Large intestine (tissue), 3 donors: Measurements from ENCODE around the gene RASSF7. TPM values are rescaled to one million over a fixed set of nuclear protein-coding genes. Genes with fewer than 3 reads are reported as not detected.
"Not testable (repeated sequence)": the region's sequence is repeated elsewhere in the genome, so short reads cannot be mapped to it uniquely, and the experiment has no call there.

Experiments used
- DNase-seq, 2 donors: peaks; one replicate each; pipeline versions ENCODE4 v3.0.0 to v3.0.0-alpha.2; 2013
- H3K27ac ChIP-seq: one replicate; pipeline ENCODE4 v1.5.1; 2013; ENCODE audit warnings: low read length
- H3K27me3 ChIP-seq: 2 replicates; pipeline ENCODE4 v1.6.1; 2013; ENCODE audit warnings: low read length; ENCODE audit not compliant: control insufficient read depth, insufficient read depth
- H3K36me3 ChIP-seq: 2 replicates; pipeline ENCODE4 v1.6.1; 2013; ENCODE audit warnings: low read length; ENCODE audit not compliant: control insufficient read depth, insufficient read depth
- H3K4me1 ChIP-seq: one replicate; pipeline ENCODE4 v1.6.1; 2013; ENCODE audit warnings: low read length; ENCODE audit not compliant: control insufficient read depth, insufficient read depth
- H3K4me3 ChIP-seq: one replicate; pipeline ENCODE4 v1.5.1; 2013; ENCODE audit warnings: low read length
- H3K9me3 ChIP-seq: one replicate; pipeline ENCODE4 v1.6.1; 2013; ENCODE audit warnings: mild to moderate bottlenecking, low read depth, low read length, moderate library complexity; ENCODE audit not compliant: control insufficient read depth
- WGBS: methylation state at CpG from one replicate; pipeline ENCODE4 v1.1.5; 2013; ENCODE audit warnings: low lambda C conversion rate; ENCODE audit not compliant: insufficient coverage; 5-methylcytosine and 5-hydroxymethylcytosine counted together
- polyA plus RNA-seq: library from polyadenylated mRNA; unstranded; fragments of 120-200 nt; gene quantifications from one replicate; pipeline ENCODE4 v1.2.1, GENCODE V29; 2013

Gene RASSF7
- polyA plus RNA-seq, 1 donor, result 45.4 TPM

DNA sequence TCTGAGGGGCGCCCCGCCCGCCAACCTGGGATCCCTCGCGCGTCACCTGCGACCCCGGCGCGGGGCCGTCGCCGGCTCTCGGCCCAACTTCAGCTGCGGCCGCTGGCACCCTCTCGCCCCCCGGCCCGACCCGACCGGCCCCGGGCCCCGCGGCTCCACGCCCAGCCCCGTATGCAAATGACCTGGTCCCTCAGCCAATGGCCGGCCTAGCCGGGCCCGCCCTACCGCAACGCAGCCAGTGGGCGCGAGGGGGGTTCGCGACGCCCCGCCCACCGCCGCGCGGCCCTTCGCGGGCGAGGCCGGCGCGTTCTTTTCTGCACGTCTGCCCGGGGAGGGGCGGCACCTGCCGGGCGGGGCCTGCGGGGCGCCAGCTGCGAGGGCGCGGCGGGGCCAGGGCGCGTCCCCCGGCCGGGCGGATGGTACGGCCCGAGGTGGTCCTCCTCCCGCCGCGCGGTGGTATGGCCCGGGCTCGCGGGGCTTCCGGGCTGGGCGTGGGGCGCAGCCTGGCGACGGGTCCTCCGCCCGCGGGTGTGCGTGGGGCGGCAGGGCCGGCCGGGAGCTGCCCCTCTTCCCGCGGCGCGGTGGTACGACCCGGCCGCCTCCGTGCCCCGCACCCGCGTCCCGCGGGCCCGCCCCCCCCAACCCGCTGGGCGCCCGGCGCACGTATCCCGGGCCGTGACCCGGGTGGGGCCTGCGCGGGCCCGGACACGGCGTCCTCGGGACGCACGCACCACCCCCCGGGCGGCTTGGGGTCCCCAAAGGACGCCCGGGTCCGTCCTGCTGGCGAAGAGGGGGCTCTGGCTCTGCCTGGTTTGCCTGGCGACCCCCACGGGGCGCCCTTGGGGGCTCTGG is 7.8 kb downstream of the RASSF7 start:
- peak; percentile 95 to 98 for DNase-seq
- peaks cover 7% of the 10 kb centered on the region for H3K36me3 ChIP-seq
- peaks cover 16% of the 10 kb centered on the region for H3K4me1 ChIP-seq
- H3K4me3 ChIP-seq, result peak overlapping the region; percentile 63
- H3K27ac ChIP-seq, result no peak overlapping the region
- H3K27me3 ChIP-seq, result peaks cover 18% of the 10 kb centered on the region
- H3K9me3 ChIP-seq, result no peaks in the 10 kb centered on the region
- WGBS, result no CpG with 5 or more reads among the region's 123 CpGs

DNA sequence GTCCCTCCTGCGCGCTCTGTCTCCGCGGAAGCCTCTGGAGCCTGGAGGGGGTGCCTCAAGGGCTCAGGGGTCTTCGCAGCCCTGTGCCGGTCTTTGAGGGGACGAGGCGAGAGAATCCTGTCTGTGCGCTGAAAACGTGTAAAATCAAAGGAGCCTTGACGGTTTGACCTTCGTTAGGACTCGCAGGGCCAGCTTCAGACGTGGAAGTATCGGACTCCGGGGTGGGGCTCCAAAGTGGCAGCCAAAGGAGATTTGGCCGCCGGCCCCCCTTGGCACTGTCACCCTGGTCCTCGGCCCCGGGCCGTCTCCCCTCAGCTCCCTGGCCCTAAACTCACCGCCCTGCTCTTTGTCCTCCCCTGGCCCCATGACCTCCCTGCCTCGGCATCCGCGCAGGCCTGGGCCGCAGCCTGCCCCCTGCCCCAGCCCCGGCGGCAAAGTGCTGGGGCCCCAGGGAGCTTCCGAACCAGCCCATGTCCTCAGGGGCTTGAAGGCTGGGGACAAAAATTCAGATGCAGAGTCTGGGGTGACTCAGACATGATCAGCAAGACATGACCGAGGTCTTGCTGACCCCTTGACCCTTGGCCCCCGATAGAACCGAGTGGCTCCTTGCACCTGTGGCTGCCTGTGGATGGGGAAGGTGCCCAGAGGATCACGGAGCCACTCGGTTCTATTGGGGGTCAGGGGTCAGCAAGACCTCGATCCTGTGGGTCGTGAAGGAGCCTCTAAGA is 8.6 kb downstream of the RASSF7 start:
- no CpG with 5 or more reads among the region's 36 CpGs for WGBS
- DNase-seq, result peak in 1 of 2 donors; percentile 39
- no peak overlapping the region for H3K27ac ChIP-seq
- H3K4me1 ChIP-seq, result peaks cover 20% of the 10 kb centered on the region
- peak overlapping the region; percentile 63 for H3K4me3 ChIP-seq
- H3K36me3 ChIP-seq, result no peaks in the 10 kb centered on the region
- peaks cover 21% of the 10 kb centered on the region for H3K27me3 ChIP-seq
- no peaks in the 10 kb centered on the region for H3K9me3 ChIP-seq

DNA sequence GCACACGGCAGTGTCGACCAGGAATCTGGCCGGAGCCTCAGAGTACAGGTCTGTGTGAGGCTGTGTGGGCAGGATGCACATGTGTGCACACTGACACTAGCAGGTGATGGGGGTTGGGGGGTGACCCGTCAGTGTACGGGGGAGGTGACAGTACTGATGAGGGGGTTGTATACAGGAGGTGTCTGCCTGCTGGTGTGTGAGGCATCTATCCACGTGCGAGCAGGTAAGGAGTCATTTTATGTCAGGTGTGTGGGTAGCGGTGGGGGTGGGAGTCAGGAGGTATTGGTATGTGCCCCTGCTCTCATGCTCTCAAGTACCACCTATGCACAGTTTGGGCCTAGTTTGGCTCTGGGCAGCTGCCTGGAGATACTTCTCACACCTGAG is 11.0 kb downstream of the RASSF7 start:
- no peak overlapping the region for H3K27ac ChIP-seq
- peaks cover 33% of the 10 kb centered on the region for H3K27me3 ChIP-seq
- H3K9me3 ChIP-seq, result no peaks in the 10 kb centered on the region
- WGBS, result no CpG with 5 or more reads among the region's 8 CpGs
- H3K36me3 ChIP-seq, result no peaks in the 10 kb centered on the region
- H3K4me3 ChIP-seq, result no peak overlapping the region
- DNase-seq, result no peak
- peaks cover 28% of the 10 kb centered on the region for H3K4me1 ChIP-seq

DNA sequence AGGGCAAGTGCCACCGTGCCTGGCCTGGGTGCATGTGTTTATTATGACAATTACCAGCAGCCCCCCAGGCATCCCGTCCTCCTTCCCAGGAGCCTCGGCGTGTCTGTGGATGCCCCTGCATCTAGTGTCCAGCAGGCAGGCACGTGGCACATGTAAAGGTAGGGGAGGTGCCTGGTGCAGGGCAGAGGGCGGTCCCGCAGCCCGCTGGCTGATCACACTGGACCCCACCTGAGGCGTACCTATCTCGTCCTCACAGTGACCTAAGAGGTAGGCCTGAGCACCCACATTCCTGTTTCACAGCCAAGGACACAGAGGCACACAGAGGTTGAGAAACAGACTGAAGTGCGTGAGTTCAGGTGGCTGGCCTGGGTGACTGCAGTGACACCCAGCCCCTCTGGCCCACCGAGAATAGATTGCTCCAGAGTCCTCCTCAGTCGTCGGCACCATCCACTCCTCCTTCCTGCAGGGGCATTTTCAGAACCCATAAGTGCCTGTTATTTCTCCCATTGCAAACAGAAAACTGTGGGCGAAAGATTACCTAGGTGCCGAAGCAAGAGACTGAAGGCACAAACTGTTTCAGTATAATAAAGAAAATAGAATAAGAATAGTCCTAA is 12.5 kb downstream of the RASSF7 start:
- no peak for DNase-seq
- Histone ChIP-seq H3K4me1 (peaks cover 30% of the 10 kb centered on the region), H3K27ac (no peak overlapping the region), H3K36me3 (no peaks in the 10 kb centered on the region), H3K9me3 (no peaks in the 10 kb centered on the region), H3K27me3 (peaks cover 33% of the 10 kb centered on the region), H3K4me3 (no peak overlapping the region)
- WGBS, result 100% methylated on average over 2 of the region's 16 CpGs

DNA sequence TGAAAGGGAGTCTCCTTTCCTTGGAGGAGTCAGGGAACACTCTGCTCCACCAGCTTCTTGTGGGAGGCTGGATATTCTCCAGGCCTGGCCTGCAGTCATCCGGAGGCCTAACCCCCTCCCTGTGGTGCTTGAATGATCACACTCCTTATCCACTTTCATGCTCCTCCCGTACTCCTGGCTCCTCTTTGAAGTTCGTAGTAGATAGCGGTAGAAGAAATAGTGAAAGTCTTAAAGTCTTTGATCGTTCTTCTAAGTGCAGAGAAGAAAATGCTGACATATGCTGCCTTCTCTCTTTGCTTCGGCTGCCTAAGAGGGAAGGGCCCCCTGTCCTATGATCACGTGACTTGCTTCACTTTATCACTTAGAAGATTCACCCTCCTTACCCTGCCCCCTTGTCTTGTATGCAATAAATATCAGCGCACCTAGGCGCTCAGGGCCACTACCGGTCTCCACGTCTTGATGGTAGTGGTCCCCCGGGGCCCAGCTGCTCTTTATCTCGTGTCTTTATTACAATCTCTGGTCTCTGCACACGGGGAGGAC is 13.3 kb downstream of the RASSF7 start:
- not testable (repeated sequence) for H3K36me3 ChIP-seq, H3K27ac ChIP-seq, H3K4me3 ChIP-seq, H3K9me3 ChIP-seq
- peaks cover 37% of the 10 kb centered on the region for H3K4me1 ChIP-seq
- peak in 1 of 2 donors; percentile 64 for DNase-seq
- 0% methylated on average over 1 of the region's 14 CpGs for WGBS
- H3K27me3 ChIP-seq, result peaks cover 31% of the 10 kb centered on the region

DNA sequence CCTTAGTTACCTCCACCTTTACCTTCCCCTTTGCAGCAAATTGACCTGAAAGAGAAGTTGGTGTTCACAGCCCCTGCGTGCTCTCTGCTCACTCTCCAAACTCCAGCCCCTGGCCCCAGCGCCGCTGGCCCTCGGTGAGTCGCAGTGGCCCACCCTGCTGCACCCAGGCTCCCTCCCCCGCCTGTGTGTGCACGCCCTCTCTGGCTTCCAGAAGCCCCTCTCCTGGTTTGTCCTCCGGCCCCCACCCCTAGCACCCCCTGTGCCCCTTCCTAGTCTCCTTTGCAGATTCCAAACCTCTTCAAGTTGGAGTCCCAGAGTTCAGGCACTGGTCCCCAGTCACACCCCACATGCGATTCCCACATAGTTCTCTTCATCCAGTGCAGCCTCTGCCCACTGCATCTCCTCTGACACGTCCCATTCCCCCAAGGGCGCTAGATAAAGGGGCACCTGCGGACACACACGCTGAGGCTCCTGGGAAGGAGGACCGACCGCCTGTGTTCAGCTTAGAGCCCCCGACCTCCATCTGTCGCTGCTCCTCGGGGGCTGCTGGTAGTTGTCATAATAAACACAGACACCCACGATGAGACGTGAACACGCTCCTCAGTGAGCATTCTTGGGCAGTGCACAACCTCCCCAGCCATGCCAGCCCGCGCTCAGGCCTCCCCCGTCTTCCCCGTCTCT is 14.0 kb downstream of the RASSF7 start:
- Histone ChIP-seq H3K9me3 (no peaks in the 10 kb centered on the region), H3K27ac (no peak overlapping the region), H3K4me3 (peak overlapping the region; percentile 41), H3K27me3 (peaks cover 25% of the 10 kb centered on the region), H3K4me1 (peaks cover 38% of the 10 kb centered on the region), H3K36me3 (no peaks in the 10 kb centered on the region)
- DNase-seq, result peak in 1 of 2 donors; percentile 35
- no CpG with 5 or more reads among the region's 25 CpGs for WGBS

DNA sequence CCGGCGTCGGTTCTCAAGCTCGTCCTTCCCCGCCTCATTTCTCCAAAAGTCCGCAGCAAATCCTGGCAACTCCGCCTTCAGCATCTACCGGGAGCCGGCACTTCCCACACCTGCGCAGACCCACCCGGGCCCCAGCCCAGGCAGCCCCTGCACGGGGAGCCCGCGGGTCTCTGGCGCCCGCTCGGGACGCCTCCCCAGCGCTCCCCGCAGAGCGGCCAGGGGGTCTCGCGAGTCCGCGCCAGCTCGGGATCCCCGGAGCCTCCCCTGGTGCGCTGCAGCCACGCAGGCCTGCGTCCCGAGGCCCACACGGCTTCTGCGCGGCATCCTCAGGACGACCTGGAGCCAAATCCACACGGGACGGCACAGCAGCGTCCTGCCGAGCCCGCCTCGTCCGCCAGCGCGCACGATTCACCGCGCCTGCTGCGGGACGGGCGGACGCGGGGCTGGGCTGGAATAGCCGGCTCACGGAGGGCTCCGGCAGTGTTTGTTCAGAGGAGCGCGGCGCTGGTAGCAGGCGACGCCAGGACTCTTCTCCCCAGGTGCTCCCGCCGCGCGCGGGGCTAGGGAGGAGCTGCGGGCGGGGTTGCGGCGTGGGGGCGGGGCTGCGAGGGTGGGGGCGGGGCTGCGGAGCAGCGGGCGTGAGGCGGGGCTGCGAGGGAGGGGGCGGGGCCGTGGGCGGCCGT is 14.7 kb downstream of the RASSF7 start:
- WGBS, result no CpG with 5 or more reads among the region's 81 CpGs
- Histone ChIP-seq H3K36me3 (no peaks in the 10 kb centered on the region), H3K9me3 (no peaks in the 10 kb centered on the region), H3K4me3 (peak overlapping the region; percentile 41), H3K4me1 (peaks cover 43% of the 10 kb centered on the region), H3K27ac (no peak overlapping the region), H3K27me3 (peaks cover 24% of the 10 kb centered on the region)
- peak; percentile 59 to 72 for DNase-seq

DNA sequence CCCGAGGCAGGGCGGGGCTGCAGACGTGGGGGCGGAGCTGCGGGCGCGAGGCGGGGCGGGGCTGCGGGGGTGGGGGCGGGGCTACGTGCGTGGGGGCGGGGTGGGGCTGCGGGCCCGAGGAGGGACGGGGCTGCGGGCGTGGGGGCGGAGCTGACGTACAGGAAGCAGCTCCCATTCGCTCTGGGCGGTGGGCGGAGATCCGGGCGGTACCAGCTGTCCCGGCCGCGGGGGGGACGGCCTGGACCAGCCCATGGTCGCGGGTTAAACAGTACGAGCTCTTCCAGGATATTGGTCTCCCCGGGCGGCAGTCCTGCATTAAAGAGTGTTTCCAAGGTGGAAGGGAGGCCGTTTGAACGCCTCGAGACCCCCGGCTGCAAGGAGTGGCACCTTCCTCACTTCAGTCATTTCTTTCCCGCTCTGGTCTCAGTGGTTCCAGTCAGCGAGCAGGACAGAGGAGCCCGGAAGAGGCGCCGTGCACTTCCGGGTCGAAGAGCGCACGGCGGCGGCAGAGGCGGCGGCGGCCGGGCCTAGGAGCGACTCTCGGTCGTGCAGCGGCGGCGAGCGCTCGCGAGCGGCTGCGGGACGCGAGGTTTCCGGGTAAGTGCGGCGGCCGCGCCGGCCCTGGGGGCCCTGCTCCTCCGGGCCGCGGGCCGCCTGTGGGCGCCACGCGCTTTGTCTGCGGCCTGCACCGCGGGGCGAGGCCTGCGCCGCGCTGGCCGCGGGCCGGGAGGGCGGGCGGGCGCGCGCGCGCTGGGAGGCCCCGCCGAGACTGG is 15.4 kb downstream of the RASSF7 start, which contains the start of gene PHRF1:
Gene PHRF1 (plus strand): TSS at position 475 of the 773 bp plus-strand sequence. CDS start 5,043 bp downstream, outside the sequence.
- H3K4me1 ChIP-seq, result peaks cover 48% of the 10 kb centered on the region
- peak within 1 kb of the TSS; percentile 99 for H3K4me3 ChIP-seq
- DNase-seq, result peak; percentile 94 to 96
- H3K36me3 ChIP-seq, result peaks cover 1% of the 10 kb centered on the region
- no peaks in the 10 kb centered on the region for H3K9me3 ChIP-seq
- H3K27ac ChIP-seq, result peak within 1 kb of the TSS; percentile 98
- no CpG with 5 or more reads among the region's 99 CpGs for WGBS
- peaks cover 22% of the 10 kb centered on the region for H3K27me3 ChIP-seq
